IMR-90 (cell line): ENCODE measurements around the gene GYPB. TPM values are rescaled to one million over a fixed set of nuclear protein-coding genes. Genes with fewer than 3 reads are reported as not detected.
"Not testable (repeated sequence)": the region's sequence is repeated elsewhere in the genome, so short reads cannot be mapped to it uniquely, and the experiment has no call there.

Source experiments
- ATAC-seq: fragments of 200-7000 bp; cut with Tn5 transposase; 2 replicates; pipeline ENCODE4 v1.9.1; 2020; ENCODE audit warnings: low read depth, mild to moderate bottlenecking, moderate library complexity
- BruUV-seq: library from RNA; stranded (reverse); fragments of 400-500 nt; replicated peaks from 2 replicates; lab custom pipeline; 2021; lab: Mats Ljungman, UMichigan
- CTCF ChIA-PET: fragments of 300-600 bp; formaldehyde crosslinking; extraction: SDS; loops from one replicate; lab custom pipeline; 2021; ENCODE audit warnings: antibody characterized with exemption; lab: Yijun Ruan, JAX
- POLR2A ChIA-PET: fragments of 300-600 bp; sonication (Branson Sonifier 250); formaldehyde crosslinking; loops from one replicate; lab custom pipeline; 2022; ENCODE audit warnings: antibody characterized with exemption; ENCODE audit not compliant: unreplicated experiment; lab: Charles Lee
- DNase-seq: peaks from one replicate; pipeline ENCODE4 v3.0.0; 2013
- H2AFZ ChIP-seq: replicated peaks from 2 replicates; pipeline ENCODE3; 2013; ENCODE audit warnings: low read length, mild to moderate bottlenecking; ENCODE audit not compliant: poor library complexity
- H2AK5ac ChIP-seq: 2 replicates; pipeline ENCODE4 v1.6.1; 2013; ENCODE audit warnings: low read depth, low read length, inconsistent platforms
- H2AK9ac ChIP-seq: replicated peaks from 2 replicates; pipeline ENCODE3; 2013; ENCODE audit warnings: mild to moderate bottlenecking, low read depth, low read length, moderate library complexity; ENCODE audit not compliant: poor library complexity
- H2BK120ac ChIP-seq: 2 replicates; pipeline ENCODE4 v1.6.1; 2013; ENCODE audit warnings: low read depth, low read length, inconsistent platforms
- H2BK15ac ChIP-seq: 3 replicates; pipeline ENCODE4 v1.6.1; 2013; ENCODE audit warnings: low read depth, low read length, inconsistent platforms
- H2BK20ac ChIP-seq: 2 replicates; pipeline ENCODE4 v1.6.1; 2013; ENCODE audit warnings: low read depth, mild to moderate bottlenecking, inconsistent platforms, low read length, moderate library complexity
- H2BK5ac ChIP-seq: 2 replicates; pipeline ENCODE4 v1.6.1; 2013; ENCODE audit warnings: mild to moderate bottlenecking, low read depth, low read length, inconsistent platforms; ENCODE audit not compliant: poor library complexity, severe bottlenecking
- H3K14ac ChIP-seq: replicated peaks from 2 replicates; pipeline ENCODE4 v1.6.1; 2013; ENCODE audit warnings: low read depth, low read length, inconsistent platforms
- H3K18ac ChIP-seq: 2 replicates; pipeline ENCODE4 v1.6.1; 2013; ENCODE audit warnings: low read depth, low read length, control low read depth
- H3K23ac ChIP-seq: 2 replicates; pipeline ENCODE4 v1.6.1; 2013; ENCODE audit warnings: low read depth, low read length, inconsistent platforms
- H3K27ac ChIP-seq: 2 replicates; pipeline ENCODE4 v1.5.1; 2013; ENCODE audit warnings: mild to moderate bottlenecking, control low read depth, low read length; ENCODE audit not compliant: insufficient read depth
- H3K27me3 ChIP-seq: 2 replicates; pipeline ENCODE4 v1.6.1; 2013; ENCODE audit warnings: low read length; ENCODE audit not compliant: control insufficient read depth, insufficient read depth
- H3K36me3 ChIP-seq: 2 replicates; pipeline ENCODE4 v1.6.1; 2013; ENCODE audit warnings: low read length, mixed read lengths; ENCODE audit not compliant: control insufficient read depth, insufficient read depth
- H3K4ac ChIP-seq: 2 replicates; pipeline ENCODE4 v1.6.1; 2013; ENCODE audit warnings: low read depth, low read length, inconsistent platforms
- H3K4me1 ChIP-seq: 2 replicates; pipeline ENCODE4 v1.6.1; 2013; ENCODE audit warnings: low read length, mixed read lengths; ENCODE audit not compliant: control insufficient read depth, insufficient read depth
- H3K4me2 ChIP-seq: 2 replicates; pipeline ENCODE4 v1.6.1; 2013; ENCODE audit warnings: low read depth, mild to moderate bottlenecking, control low read depth, low read length, moderate library complexity
- H3K4me3 ChIP-seq: 2 replicates; pipeline ENCODE4 v1.5.1; 2013; ENCODE audit warnings: low read depth, mild to moderate bottlenecking, control low read depth, low read length, moderate library complexity; ENCODE audit not compliant: insufficient read depth
- H3K56ac ChIP-seq: 2 replicates; pipeline ENCODE4 v1.6.1; 2013; ENCODE audit warnings: low read length, inconsistent platforms; ENCODE audit not compliant: insufficient read depth; ENCODE audit errors: extremely low read depth
- H3K79me1 ChIP-seq, 2 experiments: 2 replicates each; pipeline ENCODE4 v1.6.1; 2013; ENCODE audit warnings: low read length in 2 of 2, inconsistent platforms in 1 of 2, low read depth in 1 of 2
- H3K9ac ChIP-seq: 2 replicates; pipeline ENCODE4 v1.6.1; 2013; ENCODE audit warnings: low read depth, low read length, control low read depth
- H3K9me1 ChIP-seq: 2 replicates; pipeline ENCODE4 v1.6.1; 2013; ENCODE audit warnings: low read length, inconsistent platforms; ENCODE audit not compliant: insufficient read depth
- H3K9me3 ChIP-seq: 2 replicates; pipeline ENCODE4 v1.6.1; 2013; ENCODE audit warnings: low read length; ENCODE audit not compliant: control insufficient read depth, insufficient read depth
- H4K20me1 ChIP-seq: 2 replicates; pipeline ENCODE4 v1.6.1; 2013; ENCODE audit warnings: low read length, inconsistent platforms; ENCODE audit not compliant: insufficient read depth
- H4K5ac ChIP-seq: 2 replicates; pipeline ENCODE4 v1.6.1; 2013; ENCODE audit warnings: mild to moderate bottlenecking, low read depth, low read length, control low read depth
- H4K8ac ChIP-seq, 2 experiments: 2 replicates each; pipeline ENCODE4 v1.6.1; 2013; ENCODE audit warnings: low read depth in 2 of 2, low read length in 2 of 2, control low read depth in 1 of 2, inconsistent platforms in 1 of 2
- H4K91ac ChIP-seq: 2 replicates; pipeline ENCODE4 v1.6.1; 2013; ENCODE audit warnings: low read depth, low read length, inconsistent platforms; ENCODE audit not compliant: insufficient read depth
- WGBS, 2 experiments: methylation state at CpG; one replicate each; pipeline versions ENCODE4 v1.1.5 to v1.1.7; 2013; ENCODE audit warnings: missing lambda C conversion rate in 2 of 2; ENCODE audit not compliant: insufficient read length in 1 of 2; ENCODE audit errors: extremely low coverage in 2 of 2; 5-methylcytosine and 5-hydroxymethylcytosine counted together
- dilution Hi-C: fragments of 300-500 bp; cut with HindIII; formaldehyde crosslinking; loops from one replicate; pipeline ENCODE4 v1.14.3; 2018; ENCODE audit warnings: low sequenced_read_pairs; ENCODE audit not compliant: unreplicated experiment
- in situ Hi-C: fragments of 300-500 bp; cut with MboI; formaldehyde crosslinking; loops from 3 replicates; pipeline ENCODE4 v1.14.3; 2019; ENCODE audit warnings: low sequenced_read_pairs, inconsistent platforms, mixed read lengths
- intact Hi-C: fragments of 100-400 bp; cut with micrococcal nuclease; formaldehyde crosslinking; loops from 2 replicates; pipeline ENCODE4 v1.10.0; 2022
- polyA plus RNA-seq, 3 experiments: library from polyadenylated mRNA; depleted of rRNA; stranded (reverse); fragments of >200 nt; gene quantifications; 2 replicates each; pipeline ENCODE4 v1.2.3, GENCODE V29; 2012; ENCODE audit warnings: low replicate concordance in 1 of 3
- total RNA-seq: library from RNA; depleted of rRNA; stranded (reverse); fragments of >200 nt; gene quantifications from 2 replicates; pipeline ENCODE4 v1.2.3, GENCODE V29; 2012

GYPB gene
- total and polyA plus RNA-seq, 2 of the 4 experiments (the other 2 are of a cell fraction): not detected

- H3K36me3 ChIP-seq, H3K9me1 ChIP-seq, H3K79me1 ChIP-seq, H2BK5ac ChIP-seq, H2BK120ac ChIP-seq, POLR2A ChIA-PET, H3K4me1 ChIP-seq, H3K14ac ChIP-seq, H3K4me3 ChIP-seq, H2AK9ac ChIP-seq, DNase-seq, H2BK15ac ChIP-seq, H4K8ac ChIP-seq, H4K5ac ChIP-seq, H2AFZ ChIP-seq, H3K18ac ChIP-seq, ATAC-seq, H2AK5ac ChIP-seq, H3K56ac ChIP-seq, in situ Hi-C loops, H3K27ac ChIP-seq, H3K4me2 ChIP-seq, H3K9me3 ChIP-seq, H3K27me3 ChIP-seq, intact Hi-C loops, H3K9ac ChIP-seq, H4K20me1 ChIP-seq, H2BK20ac ChIP-seq, BruUV-seq, H3K4ac ChIP-seq, H3K23ac ChIP-seq, H4K91ac ChIP-seq, dilution Hi-C loops, CTCF ChIA-PET: not testable (repeated sequence)
- WGBS, 2 experiments: no CpG with 5 or more reads among the region's 4 CpGs
Measured at GRCh38 chr4:143996193-143996592, 23.0 kb downstream of the GYPB start.

GRCh38 chr4:143991761-143992160 is 27.4 kb downstream of the GYPB start:
- H3K9me3 ChIP-seq, intact Hi-C loops, H4K91ac ChIP-seq, in situ Hi-C loops, H3K23ac ChIP-seq, H2BK20ac ChIP-seq, H3K14ac ChIP-seq, H3K4ac ChIP-seq, H3K27ac ChIP-seq, H2AFZ ChIP-seq, H2BK15ac ChIP-seq, H3K79me1 ChIP-seq, H2BK5ac ChIP-seq, H3K27me3 ChIP-seq, dilution Hi-C loops, H3K9me1 ChIP-seq, H3K56ac ChIP-seq, POLR2A ChIA-PET, H3K9ac ChIP-seq, H3K4me2 ChIP-seq, ATAC-seq, H4K8ac ChIP-seq, H3K36me3 ChIP-seq, H3K18ac ChIP-seq, H4K5ac ChIP-seq, H2AK5ac ChIP-seq, H2AK9ac ChIP-seq, H3K4me1 ChIP-seq, CTCF ChIA-PET, H4K20me1 ChIP-seq, DNase-seq, BruUV-seq, H2BK120ac ChIP-seq, H3K4me3 ChIP-seq: not testable (repeated sequence)
- no CpG with 5 or more reads among the region's 1 CpG for WGBS, 2 experiments
